Astrocyte (in vitro differentiated cells and primary cell): ENCODE results near the gene FRYL. TPM values are rescaled to one million over a fixed set of nuclear protein-coding genes. Genes with fewer than 3 reads are reported as not detected.
"Not testable (repeated sequence)": the region's sequence is repeated elsewhere in the genome, so short reads cannot be mapped to it uniquely, and the experiment has no call there.

ENCODE experiments used
- DNase-seq: peaks from one replicate; pipeline ENCODE4 v3.0.0-alpha.2; 2010; ENCODE audit warnings: low read depth
- FAIRE-seq: peaks from 2 replicates; lab custom pipeline; 2011; peaks lifted over from hg19 to GRCh38; lab: Jason Lieb, UNC
- H2AFZ ChIP-seq: 2 replicates; pipeline ENCODE4 v1.6.0; 2012; ENCODE audit warnings: low read depth, low read length, inconsistent platforms
- H3K27ac ChIP-seq: 2 replicates; pipeline ENCODE4 v1.5.1; 2011; ENCODE audit warnings: low read depth, low read length, inconsistent platforms
- H3K27me3 ChIP-seq: 2 replicates; pipeline ENCODE4 v1.6.0; 2011; ENCODE audit warnings: low read length, inconsistent platforms; ENCODE audit not compliant: insufficient read depth
- H3K36me3 ChIP-seq: 2 replicates; pipeline ENCODE4 v1.5.1; 2011; ENCODE audit warnings: low read length, inconsistent platforms; ENCODE audit not compliant: insufficient read depth
- H3K4me1 ChIP-seq: 2 replicates; pipeline ENCODE4 v1.5.1; 2011; ENCODE audit warnings: low read length, inconsistent platforms; ENCODE audit not compliant: insufficient read depth
- H3K4me2 ChIP-seq: 2 replicates; pipeline ENCODE4 v1.6.0; 2012; ENCODE audit warnings: low read length, inconsistent platforms
- H3K4me3 ChIP-seq: 2 replicates; pipeline ENCODE4 v1.5.1; 2011; ENCODE audit warnings: low read depth, mild to moderate bottlenecking, low read length, inconsistent platforms; ENCODE audit not compliant: insufficient read depth
- H3K79me2 ChIP-seq: 2 replicates; pipeline ENCODE4 v1.6.0; 2012; ENCODE audit warnings: mild to moderate bottlenecking, low read length, inconsistent platforms; ENCODE audit not compliant: insufficient read depth
- H3K9ac ChIP-seq: 2 replicates; pipeline ENCODE4 v1.6.0; 2012; ENCODE audit warnings: mild to moderate bottlenecking, low read length, inconsistent platforms
- H3K9me3 ChIP-seq: 2 replicates; pipeline ENCODE4 v1.5.1; 2012; ENCODE audit warnings: low read depth, mild to moderate bottlenecking, low read length, inconsistent platforms; ENCODE audit not compliant: insufficient read depth
- H4K20me1 ChIP-seq: 2 replicates; pipeline ENCODE4 v1.6.0; 2012; ENCODE audit warnings: low read length, inconsistent platforms; ENCODE audit not compliant: insufficient read depth
- H3K27ac Mint-ChIP-seq: one replicate; pipeline ENCODE4 v1.8.0; 2021; ENCODE audit warnings: mild to moderate bottlenecking, mixed read lengths; ENCODE audit not compliant: unreplicated experiment
- H3K27me3 Mint-ChIP-seq: one replicate; pipeline ENCODE4 v1.8.0; 2021; ENCODE audit warnings: low read depth, mixed read lengths; ENCODE audit not compliant: unreplicated experiment
- H3K36me3 Mint-ChIP-seq: one replicate; pipeline ENCODE4 v1.8.0; 2021; ENCODE audit warnings: low read depth, mixed read lengths; ENCODE audit not compliant: unreplicated experiment
- H3K4me1 Mint-ChIP-seq: one replicate; pipeline ENCODE4 v1.8.0; 2021; ENCODE audit warnings: low read depth, mixed read lengths; ENCODE audit not compliant: unreplicated experiment
- H3K4me3 Mint-ChIP-seq: one replicate; pipeline ENCODE4 v1.8.0; 2021; ENCODE audit warnings: mild to moderate bottlenecking, moderate library complexity, mixed read lengths; ENCODE audit not compliant: unreplicated experiment
- H3K9me3 Mint-ChIP-seq: one replicate; pipeline ENCODE4 v1.8.0; 2021; ENCODE audit warnings: mild to moderate bottlenecking, mixed read lengths; ENCODE audit not compliant: unreplicated experiment
- EZH2 ChIP-seq: IDR thresholded peaks from 2 replicates; pipeline ENCODE4 v1.6.1; 2012; ENCODE audit warnings: mild to moderate bottlenecking, low read length, inconsistent platforms; ENCODE audit not compliant: insufficient read depth
- total RNA-seq: library from RNA; stranded (reverse); gene quantifications from 2 replicates; pipeline ENCODE4 v1.2.1, GENCODE V29; 2021
- TF ChIP-seq, protein P1 (sequence below): IDR thresholded peaks from 2 replicates; pipeline ENCODE4 v1.5.1; 2011; ENCODE audit warnings: low read depth, mild to moderate bottlenecking, inconsistent platforms, low read length, moderate library complexity; ENCODE audit not compliant: insufficient read depth

Gene FRYL
- total RNA-seq, 1 donor from 2014 or later = 70.0 TPM

GRCh38 chr4:48699475-48699874 lies 80.6 kb downstream of the FRYL start:
- Mint-ChIP-seq H3K36me3 (no peaks in the 10 kb centered on the region), H3K27me3 (no peaks in the 10 kb centered on the region), H3K27ac (peak overlapping the region; percentile 99), H3K9me3 (no peaks in the 10 kb centered on the region), H3K4me3 (peak overlapping the region; percentile 64), H3K4me1 (peaks cover 58% of the 10 kb centered on the region)
- peaks cover 4% of the 10 kb centered on the region for H4K20me1 ChIP-seq
- no peaks in the 10 kb centered on the region for H3K9me3 ChIP-seq
- H3K36me3 ChIP-seq = no peaks in the 10 kb centered on the region
- H3K4me1 ChIP-seq = peaks cover 25% of the 10 kb centered on the region
- H2AFZ ChIP-seq = no peak overlapping the region
- peak overlapping the region; percentile 100 for H3K27ac ChIP-seq
- peak overlapping the region; percentile 85 for H3K4me2 ChIP-seq
- H3K79me2 ChIP-seq = peaks cover 63% of the 10 kb centered on the region
- no peaks in the 10 kb centered on the region for H3K27me3 ChIP-seq
- DNase-seq = peak; percentile 50
- no peak for TF ChIP-seq EZH2
- TF ChIP-seq, protein P1, sequence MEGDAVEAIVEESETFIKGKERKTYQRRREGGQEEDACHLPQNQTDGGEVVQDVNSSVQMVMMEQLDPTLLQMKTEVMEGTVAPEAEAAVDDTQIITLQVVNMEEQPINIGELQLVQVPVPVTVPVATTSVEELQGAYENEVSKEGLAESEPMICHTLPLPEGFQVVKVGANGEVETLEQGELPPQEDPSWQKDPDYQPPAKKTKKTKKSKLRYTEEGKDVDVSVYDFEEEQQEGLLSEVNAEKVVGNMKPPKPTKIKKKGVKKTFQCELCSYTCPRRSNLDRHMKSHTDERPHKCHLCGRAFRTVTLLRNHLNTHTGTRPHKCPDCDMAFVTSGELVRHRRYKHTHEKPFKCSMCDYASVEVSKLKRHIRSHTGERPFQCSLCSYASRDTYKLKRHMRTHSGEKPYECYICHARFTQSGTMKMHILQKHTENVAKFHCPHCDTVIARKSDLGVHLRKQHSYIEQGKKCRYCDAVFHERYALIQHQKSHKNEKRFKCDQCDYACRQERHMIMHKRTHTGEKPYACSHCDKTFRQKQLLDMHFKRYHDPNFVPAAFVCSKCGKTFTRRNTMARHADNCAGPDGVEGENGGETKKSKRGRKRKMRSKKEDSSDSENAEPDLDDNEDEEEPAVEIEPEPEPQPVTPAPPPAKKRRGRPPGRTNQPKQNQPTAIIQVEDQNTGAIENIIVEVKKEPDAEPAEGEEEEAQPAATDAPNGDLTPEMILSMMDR = no peak
- no peak for FAIRE-seq
- peak overlapping the region; percentile 52 for H3K4me3 ChIP-seq
- H3K9ac ChIP-seq = peak overlapping the region; percentile 90

DNA sequence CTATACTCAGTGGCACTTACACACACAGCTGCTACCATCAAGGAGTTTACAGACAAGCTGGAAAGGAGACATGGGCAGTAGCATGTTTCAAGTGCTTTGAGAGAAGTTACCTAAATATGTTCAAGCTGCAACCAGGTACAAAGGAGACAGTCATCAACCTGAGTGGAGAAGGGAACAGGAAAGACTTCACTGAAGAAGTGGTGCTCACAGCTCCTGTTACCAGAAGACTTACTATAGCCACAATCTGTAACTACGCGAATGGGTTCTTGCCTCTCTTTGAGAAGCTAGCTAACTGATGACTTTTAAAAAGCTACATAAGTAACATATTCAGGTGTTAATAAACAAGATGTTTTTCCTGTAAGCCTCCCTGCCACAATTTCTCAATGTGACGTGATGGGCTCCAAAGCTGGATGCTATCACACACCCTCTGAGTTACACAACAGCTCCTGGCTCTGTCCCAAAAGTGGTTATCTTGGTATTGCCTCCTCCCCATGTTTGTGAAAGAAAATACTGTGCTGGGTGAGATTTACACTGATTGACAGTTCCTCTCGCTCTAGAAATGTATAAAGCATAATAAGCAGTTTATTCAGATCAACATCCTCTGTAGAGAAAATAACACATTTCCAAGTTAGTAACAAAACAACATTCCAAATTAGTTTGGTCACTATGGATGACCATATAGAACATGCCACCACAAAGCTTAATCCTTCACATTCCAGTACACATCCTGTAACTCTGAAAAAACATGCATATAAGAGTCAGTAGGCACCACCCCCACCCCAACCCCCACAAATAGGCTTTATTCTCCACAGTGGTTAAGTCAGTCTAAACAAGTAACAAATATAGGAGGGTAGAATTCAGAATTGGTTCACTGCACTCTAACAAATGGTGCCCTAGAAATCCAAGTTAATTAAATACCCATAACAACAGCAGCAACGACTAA lies 81.8 kb downstream of the FRYL start:
- Histone ChIP-seq H3K36me3 (no peaks in the 10 kb centered on the region), H3K9me3 (no peaks in the 10 kb centered on the region), H3K79me2 (peaks cover 67% of the 10 kb centered on the region), H4K20me1 (peaks cover 4% of the 10 kb centered on the region), H3K4me1 (peaks cover 25% of the 10 kb centered on the region), H3K27me3 (no peaks in the 10 kb centered on the region), H3K27ac (peak overlapping the region; percentile 100), H2AFZ (no peak overlapping the region), H3K4me3 (peak overlapping the region; percentile 31), H3K4me2 (peak overlapping the region; percentile 85), H3K9ac (peak overlapping the region; percentile 90)
- no peaks in the 10 kb centered on the region for H3K9me3 Mint-ChIP-seq
- H3K36me3 Mint-ChIP-seq = no peaks in the 10 kb centered on the region
- no peaks in the 10 kb centered on the region for H3K27me3 Mint-ChIP-seq
- peak overlapping the region; percentile 64 for H3K4me3 Mint-ChIP-seq
- H3K27ac Mint-ChIP-seq = peak overlapping the region; percentile 99
- H3K4me1 Mint-ChIP-seq = peaks cover 58% of the 10 kb centered on the region
- peak; percentile 85 for DNase-seq
- FAIRE-seq = peak; percentile 76
- TF ChIP-seq, protein P1 = no peak
- no peak for TF ChIP-seq EZH2

DNA sequence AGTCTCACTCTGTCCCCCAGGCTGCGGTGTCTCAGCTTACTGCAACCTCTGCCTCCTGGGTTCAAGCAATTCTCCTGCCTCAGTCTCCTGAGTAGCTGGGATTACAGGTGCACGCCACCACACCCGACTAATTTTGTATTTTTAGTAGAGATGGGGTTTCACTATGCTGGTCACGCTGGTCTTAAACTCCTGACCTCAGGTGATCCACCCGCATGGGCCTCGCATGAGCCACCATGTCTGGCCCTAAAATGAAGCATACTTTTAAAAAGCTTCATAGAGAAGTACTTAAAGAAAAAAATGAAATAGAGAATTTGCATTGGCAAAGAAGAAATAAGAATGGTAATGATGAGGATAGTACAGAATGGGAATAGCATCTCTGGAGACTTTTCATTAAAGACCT lies 82.6 kb downstream of the FRYL start:
- peak overlapping the region; percentile 99 for H3K27ac Mint-ChIP-seq
- H3K4me3 Mint-ChIP-seq, H3K4me3 ChIP-seq, H3K9me3 Mint-ChIP-seq, H2AFZ ChIP-seq, H3K36me3 ChIP-seq, H3K9me3 ChIP-seq, FAIRE-seq, H3K36me3 Mint-ChIP-seq, H4K20me1 ChIP-seq, DNase-seq, H3K27me3 Mint-ChIP-seq, H3K27me3 ChIP-seq: not testable (repeated sequence)
- peaks cover 25% of the 10 kb centered on the region for H3K4me1 ChIP-seq
- H3K27ac ChIP-seq = peak overlapping the region; percentile 100
- H3K4me2 ChIP-seq = peak overlapping the region; percentile 85
- H3K9ac ChIP-seq = peak overlapping the region; percentile 90
- peaks cover 71% of the 10 kb centered on the region for H3K79me2 ChIP-seq
- H3K4me1 Mint-ChIP-seq = peaks cover 57% of the 10 kb centered on the region
